HepG2 (cell line): ENCODE data around the gene TEDC1. TPM values are rescaled to one million over a fixed set of nuclear protein-coding genes. Genes with fewer than 3 reads are reported as not detected.

Source experiments
- CREB3 ChIP-seq: sonication (generic); formaldehyde crosslinking; IDR thresholded peaks from 2 replicates; pipeline ENCODE4 v1.5.0; 2020; ENCODE audit warnings: missing genetic modification reagents
- CREBL2 ChIP-seq: sonication (generic); formaldehyde crosslinking; IDR thresholded peaks from 2 replicates; pipeline ENCODE4 v1.8.1; 2023; ENCODE audit warnings: missing genetic modification reagents, mild to moderate bottlenecking, borderline replicate concordance
- FOXA1 ChIP-seq, 2 experiments: fragments of 450-650 bp in 1 of 2; sonication (generic) in 1 of 2; formaldehyde crosslinking in 1 of 2; IDR thresholded peaks; 2 replicates each; pipeline versions ENCODE4 v1.4.0 to v1.6.1; 2016 to 2020; ENCODE audit warnings: missing genetic modification reagents in 1 of 2
- FOXP4 ChIP-seq: sonication (generic); formaldehyde crosslinking; IDR thresholded peaks from 2 replicates; pipeline ENCODE4 v1.4.0; 2020; ENCODE audit warnings: missing genetic modification reagents
- MED1 ChIP-seq: sonication (generic); formaldehyde crosslinking; IDR thresholded peaks from 2 replicates; pipeline ENCODE4 v1.4.0; 2020; ENCODE audit warnings: missing genetic modification reagents
- NFRKB ChIP-seq: fragments of 450-650 bp; IDR thresholded peaks from 2 replicates; pipeline ENCODE4 v1.6.1; 2017
- NR0B2 ChIP-seq: sonication (generic); formaldehyde crosslinking; IDR thresholded peaks from 2 replicates; pipeline ENCODE4 v1.4.0; 2020; ENCODE audit warnings: mild to moderate bottlenecking, missing genetic modification reagents
- SCMH1 ChIP-seq: sonication (generic); formaldehyde crosslinking; IDR thresholded peaks from 2 replicates; pipeline ENCODE4 v1.9.0; 2021; ENCODE audit warnings: missing genetic modification reagents, mild to moderate bottlenecking, borderline replicate concordance
- ZBTB43 ChIP-seq: sonication (generic); formaldehyde crosslinking; conservative IDR thresholded peaks from 2 replicates; pipeline ENCODE4 v1.4.0; 2020; ENCODE audit warnings: missing genetic modification reagents
- ZNF337 ChIP-seq: sonication (generic); formaldehyde crosslinking; IDR thresholded peaks from 2 replicates; pipeline ENCODE4 v1.5.1; 2020; ENCODE audit warnings: missing genetic modification reagents, low read depth, mild to moderate bottlenecking, borderline replicate concordance
- ZNF446 ChIP-seq: sonication (generic); formaldehyde crosslinking; IDR thresholded peaks from 2 replicates; pipeline ENCODE4 v1.5.0; 2020; ENCODE audit warnings: mild to moderate bottlenecking, missing genetic modification reagents
- ZNF562 ChIP-seq: sonication (generic); formaldehyde crosslinking; IDR thresholded peaks from 2 replicates; pipeline ENCODE4 v1.8.0; 2022; ENCODE audit warnings: missing genetic modification reagents, borderline replicate concordance
- ZNF687 ChIP-seq: sonication (generic); formaldehyde crosslinking; IDR thresholded peaks from 2 replicates; pipeline ENCODE4 v1.5.1; 2020; ENCODE audit warnings: mild to moderate bottlenecking, missing genetic modification reagents, moderate library complexity
- ZNF776 ChIP-seq: sonication (generic); formaldehyde crosslinking; IDR thresholded peaks from 2 replicates; pipeline ENCODE4 v1.4.0; 2020; ENCODE audit warnings: mild to moderate bottlenecking, missing genetic modification reagents
- polyA plus RNA-seq, 8 experiments: library from polyadenylated mRNA; depleted of rRNA in 3 of 8; stranded (reverse) in 7 of 8; unstranded in 1 of 8; fragments of >200 nt; fragmentation: Illumina TruSeq in 4 of 8; extraction: Trizol in 4 of 8; gene quantifications; 2 replicates each; pipeline versions ENCODE4 v1.2.1 to v1.2.3, GENCODE V29; 2011 to 2016; ENCODE audit warnings: low read depth in 4 of 8, missing spikeins in 1 of 8, mixed read lengths in 1 of 8; ENCODE audit not compliant: insufficient read depth in 1 of 8
- total RNA-seq, 5 experiments: library from RNA; depleted of rRNA; stranded (reverse); fragments of >200 nt; fragmentation: Illumina TruSeq; extraction: Trizol; gene quantifications; 2 replicates each; pipeline ENCODE4 v1.2.3, GENCODE V29; 2016; ENCODE audit warnings: low read depth in 1 of 5
- TF ChIP-seq, protein P1 (sequence below): fragments of 450-650 bp; IDR thresholded peaks from 2 replicates; pipeline ENCODE4 v1.6.1; 2016
- TF ChIP-seq, protein P2 (sequence below): IDR thresholded peaks from 2 replicates; pipeline ENCODE4 v1.6.1; 2016; ENCODE audit warnings: missing compliant biosample characterization, missing genetic modification reagents, borderline replicate concordance

TEDC1 gene
- total and polyA plus RNA-seq, 2 of the 13 experiments (the other 11 are each of a cell fraction or from before 2014, with no cell fraction given) = 5.7 to 27.4 TPM

- TF ChIP-seq, protein P1, sequence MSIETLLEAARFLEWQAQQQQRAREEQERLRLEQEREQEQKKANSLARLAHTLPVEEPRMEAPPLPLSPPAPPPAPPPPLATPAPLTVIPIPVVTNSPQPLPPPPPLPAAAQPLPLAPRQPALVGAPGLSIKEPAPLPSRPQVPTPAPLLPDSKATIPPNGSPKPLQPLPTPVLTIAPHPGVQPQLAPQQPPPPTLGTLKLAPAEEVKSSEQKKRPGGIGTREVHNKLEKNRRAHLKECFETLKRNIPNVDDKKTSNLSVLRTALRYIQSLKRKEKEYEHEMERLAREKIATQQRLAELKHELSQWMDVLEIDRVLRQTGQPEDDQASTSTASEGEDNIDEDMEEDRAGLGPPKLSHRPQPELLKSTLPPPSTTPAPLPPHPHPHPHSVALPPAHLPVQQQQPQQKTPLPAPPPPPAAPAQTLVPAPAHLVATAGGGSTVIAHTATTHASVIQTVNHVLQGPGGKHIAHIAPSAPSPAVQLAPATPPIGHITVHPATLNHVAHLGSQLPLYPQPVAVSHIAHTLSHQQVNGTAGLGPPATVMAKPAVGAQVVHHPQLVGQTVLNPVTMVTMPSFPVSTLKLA = no peak
- TF ChIP-seq CREB3 = no peak
- no peak for TF ChIP-seq ZBTB43 (CRISPR knock-in tag)
- TF ChIP-seq CREBL2 (CRISPR knock-in tag) = no peak
- TF ChIP-seq ZNF337 (CRISPR knock-in tag) = no peak
- peak; percentile 92 for TF ChIP-seq FOXP4 (CRISPR knock-in tag)
- TF ChIP-seq ZNF687 = peak; percentile 50; the same call in 1 of the 2 replicates
- TF ChIP-seq FOXA1 (IDR thresholded peaks at IDR 0.05) = no peak
- peak; percentile 44; the same call in 1 of the 2 replicates for TF ChIP-seq FOXA1 (CRISPR knock-in tag; IDR thresholded peaks at IDR 0.05)
- no peak for TF ChIP-seq NFRKB
- TF ChIP-seq ZNF562 (CRISPR knock-in tag) = no peak
- TF ChIP-seq MED1 = peak; percentile 23; the same call in 1 of the 2 replicates
- TF ChIP-seq NR0B2 (CRISPR knock-in tag) = no peak
- TF ChIP-seq SCMH1 (CRISPR knock-in tag) = no peak
- no peak for TF ChIP-seq ZNF446 (CRISPR knock-in tag)
- TF ChIP-seq ZNF776 (CRISPR knock-in tag) = no peak
- TF ChIP-seq, protein P2, sequence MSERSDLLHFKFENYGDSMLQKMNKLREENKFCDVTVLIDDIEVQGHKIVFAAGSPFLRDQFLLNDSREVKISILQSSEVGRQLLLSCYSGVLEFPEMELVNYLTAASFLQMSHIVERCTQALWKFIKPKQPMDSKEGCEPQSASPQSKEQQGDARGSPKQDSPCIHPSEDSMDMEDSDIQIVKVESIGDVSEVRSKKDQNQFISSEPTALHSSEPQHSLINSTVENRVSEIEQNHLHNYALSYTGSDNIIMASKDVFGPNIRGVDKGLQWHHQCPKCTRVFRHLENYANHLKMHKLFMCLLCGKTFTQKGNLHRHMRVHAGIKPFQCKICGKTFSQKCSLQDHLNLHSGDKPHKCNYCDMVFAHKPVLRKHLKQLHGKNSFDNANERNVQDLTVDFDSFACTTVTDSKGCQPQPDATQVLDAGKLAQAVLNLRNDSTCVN (CRISPR knock-in tag) = no peak
Measured at GRCh38 chr14:105529569-105530284, 38.7 kb downstream of the TEDC1 start (continued).
